Hepatocyte (in vitro differentiated cells): ENCODE results near the gene C8A.

Experiments
- EZH2 ChIP-seq: fragments of 200-600 bp; sonication (generic); IDR thresholded peaks from 2 replicates; pipeline ENCODE4 v1.6.1; 2016; ENCODE audit warnings: antibody characterized with exemption, mild to moderate bottlenecking, borderline replicate concordance
- TF ChIP-seq, protein P1 (sequence below): fragments of 200-600 bp; sonication (generic); IDR thresholded peaks from 2 replicates; pipeline ENCODE4 v1.5.1; 2016; ENCODE audit warnings: antibody characterized with exemption, mild to moderate bottlenecking; ENCODE audit not compliant: poor library complexity

DNA sequence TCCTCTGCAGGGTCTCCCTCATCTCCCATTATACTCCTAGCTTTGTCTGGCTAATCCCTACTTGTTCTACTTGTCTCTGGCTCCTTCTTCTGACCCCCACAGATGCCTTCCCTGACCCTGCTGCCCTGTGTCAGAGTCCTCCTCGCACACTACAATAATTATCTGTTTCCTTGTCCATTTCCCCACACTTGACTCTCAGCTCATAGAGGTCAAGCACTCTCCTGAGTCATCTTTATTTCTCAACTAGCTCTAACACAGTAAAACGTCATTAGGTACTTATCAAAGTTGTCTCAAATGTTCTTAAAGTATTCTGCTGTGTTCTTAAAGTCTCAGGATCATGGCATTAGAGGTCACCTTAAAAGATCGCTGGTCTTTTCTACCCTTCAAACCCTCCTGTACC, 47.1 kb downstream of the C8A start:
- TF ChIP-seq, protein P1, sequence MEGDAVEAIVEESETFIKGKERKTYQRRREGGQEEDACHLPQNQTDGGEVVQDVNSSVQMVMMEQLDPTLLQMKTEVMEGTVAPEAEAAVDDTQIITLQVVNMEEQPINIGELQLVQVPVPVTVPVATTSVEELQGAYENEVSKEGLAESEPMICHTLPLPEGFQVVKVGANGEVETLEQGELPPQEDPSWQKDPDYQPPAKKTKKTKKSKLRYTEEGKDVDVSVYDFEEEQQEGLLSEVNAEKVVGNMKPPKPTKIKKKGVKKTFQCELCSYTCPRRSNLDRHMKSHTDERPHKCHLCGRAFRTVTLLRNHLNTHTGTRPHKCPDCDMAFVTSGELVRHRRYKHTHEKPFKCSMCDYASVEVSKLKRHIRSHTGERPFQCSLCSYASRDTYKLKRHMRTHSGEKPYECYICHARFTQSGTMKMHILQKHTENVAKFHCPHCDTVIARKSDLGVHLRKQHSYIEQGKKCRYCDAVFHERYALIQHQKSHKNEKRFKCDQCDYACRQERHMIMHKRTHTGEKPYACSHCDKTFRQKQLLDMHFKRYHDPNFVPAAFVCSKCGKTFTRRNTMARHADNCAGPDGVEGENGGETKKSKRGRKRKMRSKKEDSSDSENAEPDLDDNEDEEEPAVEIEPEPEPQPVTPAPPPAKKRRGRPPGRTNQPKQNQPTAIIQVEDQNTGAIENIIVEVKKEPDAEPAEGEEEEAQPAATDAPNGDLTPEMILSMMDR = no peak
- no peak for TF ChIP-seq EZH2
